ENCODE measurements around the gene WWC2. TPM values are rescaled to one million over a fixed set of nuclear protein-coding genes. Genes with fewer than 3 reads are reported as not detected.

The WWC2 gene
- total and polyA plus RNA-seq, 2 experiments from 2014 or later = 50.5 to 74.2 TPM

DNA sequence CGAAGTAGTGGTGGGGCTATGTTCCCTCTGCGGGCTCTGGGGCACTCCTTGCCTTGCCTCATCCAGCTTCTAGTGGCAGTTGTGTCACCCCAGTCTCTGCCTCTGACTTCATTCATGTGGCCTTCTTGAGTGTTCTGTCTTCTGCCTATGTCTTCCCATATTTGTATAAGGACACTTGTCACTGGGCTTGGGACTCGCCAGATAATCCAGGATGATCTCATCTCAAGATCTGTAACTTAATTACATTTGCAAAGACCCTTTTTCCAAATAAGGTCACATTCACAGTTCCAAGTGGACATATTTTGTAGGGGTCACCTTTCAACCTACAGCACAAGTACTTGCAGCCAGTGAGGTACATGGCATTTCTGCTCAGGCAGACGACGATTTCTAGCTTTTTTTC, 253.5 kb downstream of the WWC2 start (continued):
- TF ChIP-seq ZNF462 (CRISPR knock-in tag; IDR thresholded peaks at IDR 0.05) (no peak), ZNF331 (CRISPR knock-in tag; IDR thresholded peaks at IDR 0.05; ENCODE audit: low read depth) (no peak)
- TF ChIP-seq, protein P1, sequence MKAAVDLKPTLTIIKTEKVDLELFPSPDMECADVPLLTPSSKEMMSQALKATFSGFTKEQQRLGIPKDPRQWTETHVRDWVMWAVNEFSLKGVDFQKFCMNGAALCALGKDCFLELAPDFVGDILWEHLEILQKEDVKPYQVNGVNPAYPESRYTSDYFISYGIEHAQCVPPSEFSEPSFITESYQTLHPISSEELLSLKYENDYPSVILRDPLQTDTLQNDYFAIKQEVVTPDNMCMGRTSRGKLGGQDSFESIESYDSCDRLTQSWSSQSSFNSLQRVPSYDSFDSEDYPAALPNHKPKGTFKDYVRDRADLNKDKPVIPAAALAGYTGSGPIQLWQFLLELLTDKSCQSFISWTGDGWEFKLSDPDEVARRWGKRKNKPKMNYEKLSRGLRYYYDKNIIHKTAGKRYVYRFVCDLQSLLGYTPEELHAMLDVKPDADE (IDR thresholded peaks at IDR 0.05) = no peak

DNA sequence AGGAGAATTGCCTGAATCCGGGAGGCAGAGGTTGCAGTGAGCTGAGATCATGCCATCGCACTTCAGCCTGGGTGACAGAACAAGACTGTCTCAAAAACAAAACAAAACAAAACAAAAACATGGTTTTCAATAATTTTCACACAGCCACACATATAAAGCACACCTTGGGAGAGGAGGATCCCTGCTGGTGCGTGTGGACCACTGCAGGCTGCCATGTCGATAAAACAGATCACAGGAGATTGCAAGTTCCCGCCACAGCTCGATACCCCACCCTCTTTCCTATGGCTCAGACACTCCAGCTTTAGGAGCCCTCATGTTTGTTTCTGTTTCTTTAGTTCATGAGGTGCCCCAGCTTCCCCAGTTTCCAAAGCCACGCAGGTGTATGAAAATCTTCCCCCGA, 254.5 kb downstream of the WWC2 start:
- Mint-ChIP-seq H3K4me1 (peaks cover 3% of the 10 kb centered on the region), H3K27ac (no peak overlapping the region), H3K9me3 (no peaks in the 10 kb centered on the region; the same call in 2 of the 3 replicates), H3K36me3 (ENCODE audit: low read depth) (no peaks in the 10 kb centered on the region), H3K27me3 (ENCODE audit: insufficient read depth, low read depth, poor library complexity) (peaks cover 4% of the 10 kb centered on the region), H3K4me3 (no peak overlapping the region)
- ATAC-seq (peak; percentile 55; the same call in 2 of the 3 replicates), DNase-seq (ENCODE audit: low spot score) (no peak)
- no peak overlapping the region for H3K27ac ChIP-seq (ENCODE audit: low read depth)
- no peaks in the 10 kb centered on the region for H4K20me1 ChIP-seq (replicated peaks; ENCODE audit: insufficient read depth)
- H3K36me3 ChIP-seq (ENCODE audit: insufficient read depth) = no peaks in the 10 kb centered on the region
- H3K4me1 ChIP-seq (ENCODE audit: insufficient read depth) = no peaks in the 10 kb centered on the region
- no peak overlapping the region for H3K4me3 ChIP-seq
- no peaks in the 10 kb centered on the region for H3K9me2 ChIP-seq (ENCODE audit: insufficient read depth)
- H3F3A ChIP-seq (replicated peaks; ENCODE audit: low read depth) = no peaks in the 10 kb centered on the region
- TF ChIP-seq, protein P2, sequence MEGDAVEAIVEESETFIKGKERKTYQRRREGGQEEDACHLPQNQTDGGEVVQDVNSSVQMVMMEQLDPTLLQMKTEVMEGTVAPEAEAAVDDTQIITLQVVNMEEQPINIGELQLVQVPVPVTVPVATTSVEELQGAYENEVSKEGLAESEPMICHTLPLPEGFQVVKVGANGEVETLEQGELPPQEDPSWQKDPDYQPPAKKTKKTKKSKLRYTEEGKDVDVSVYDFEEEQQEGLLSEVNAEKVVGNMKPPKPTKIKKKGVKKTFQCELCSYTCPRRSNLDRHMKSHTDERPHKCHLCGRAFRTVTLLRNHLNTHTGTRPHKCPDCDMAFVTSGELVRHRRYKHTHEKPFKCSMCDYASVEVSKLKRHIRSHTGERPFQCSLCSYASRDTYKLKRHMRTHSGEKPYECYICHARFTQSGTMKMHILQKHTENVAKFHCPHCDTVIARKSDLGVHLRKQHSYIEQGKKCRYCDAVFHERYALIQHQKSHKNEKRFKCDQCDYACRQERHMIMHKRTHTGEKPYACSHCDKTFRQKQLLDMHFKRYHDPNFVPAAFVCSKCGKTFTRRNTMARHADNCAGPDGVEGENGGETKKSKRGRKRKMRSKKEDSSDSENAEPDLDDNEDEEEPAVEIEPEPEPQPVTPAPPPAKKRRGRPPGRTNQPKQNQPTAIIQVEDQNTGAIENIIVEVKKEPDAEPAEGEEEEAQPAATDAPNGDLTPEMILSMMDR (conservative IDR thresholded peaks at IDR 0.05; ENCODE audit: low read depth in 2 of 2) = peak; percentile 33 to 40
- no peak for TF ChIP-seq ZNF114 (CRISPR knock-in tag; IDR thresholded peaks at IDR 0.05)
- no peak for TF ChIP-seq NANOG (IDR thresholded peaks at IDR 0.05; ENCODE audit: borderline replicate concordance)
- no peak overlapping the region for H3K4me2 ChIP-seq
- no peaks in the 10 kb centered on the region for H3K27me3 ChIP-seq (ENCODE audit: insufficient read depth)
- H2AFZ ChIP-seq = peak overlapping the region; percentile 90; the same call in 1 of the 2 replicates
- H3K79me2 ChIP-seq (replicated peaks; ENCODE audit: insufficient read depth) = no peaks in the 10 kb centered on the region
